Effector CD8-positive, alpha-beta T cell (primary cell): Measurements from ENCODE around the gene PGP.

Experiments
- DNase-seq: peaks from one replicate; lab custom pipeline; 2025; lab: John Stamatoyannopoulos, UW

PGP gene

DNA sequence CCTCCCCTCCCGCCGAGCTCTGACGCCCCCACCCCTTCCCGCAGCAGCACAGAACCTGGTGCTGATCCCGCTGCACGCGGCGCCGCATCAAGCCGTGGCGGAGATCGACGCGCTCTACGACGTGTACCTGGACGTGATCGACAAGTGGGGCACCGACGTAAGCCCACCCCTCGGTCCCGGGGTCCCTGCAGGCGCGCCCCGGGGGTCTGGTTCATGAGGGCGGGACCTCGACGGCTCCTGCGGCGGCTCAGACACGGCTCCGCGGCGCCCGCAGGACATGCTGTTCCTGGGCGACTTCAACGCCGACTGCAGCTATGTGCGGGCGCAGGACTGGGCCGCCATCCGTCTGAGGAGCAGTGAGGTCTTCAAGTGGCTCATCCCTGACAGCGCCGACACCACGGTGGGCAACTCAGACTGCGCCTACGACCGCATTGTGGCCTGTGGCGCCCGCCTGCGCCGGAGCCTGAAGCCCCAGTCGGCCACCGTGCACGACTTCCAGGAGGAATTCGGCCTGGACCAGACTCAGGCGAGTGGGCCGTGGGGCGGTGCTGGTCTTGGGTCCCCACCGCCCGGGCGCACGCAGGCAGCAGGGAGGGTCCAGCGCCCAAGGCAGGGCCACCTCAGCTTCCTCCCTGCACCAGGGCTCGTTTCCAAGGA, 23.0 kb upstream of the PGP start:
- no peak for DNase-seq

DNA sequence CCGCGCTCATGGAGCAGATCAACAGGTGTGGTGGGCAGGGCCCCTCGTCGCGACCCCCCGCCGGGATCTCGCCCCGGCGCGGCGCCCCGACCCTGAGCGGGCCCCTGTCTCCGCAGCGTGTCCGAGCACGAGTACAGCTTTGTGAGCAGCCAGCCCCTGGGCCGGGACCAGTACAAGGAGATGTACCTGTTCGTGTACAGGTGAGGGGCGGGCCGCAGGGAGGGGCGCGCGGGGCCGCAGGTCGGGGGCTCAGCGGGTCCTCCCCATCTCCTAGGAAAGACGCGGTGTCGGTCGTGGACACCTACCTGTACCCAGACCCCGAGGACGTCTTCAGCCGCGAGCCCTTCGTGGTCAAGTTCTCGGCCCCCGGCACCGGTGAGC, 22.5 kb upstream of the PGP start:
- DNase-seq = no peak

DNA sequence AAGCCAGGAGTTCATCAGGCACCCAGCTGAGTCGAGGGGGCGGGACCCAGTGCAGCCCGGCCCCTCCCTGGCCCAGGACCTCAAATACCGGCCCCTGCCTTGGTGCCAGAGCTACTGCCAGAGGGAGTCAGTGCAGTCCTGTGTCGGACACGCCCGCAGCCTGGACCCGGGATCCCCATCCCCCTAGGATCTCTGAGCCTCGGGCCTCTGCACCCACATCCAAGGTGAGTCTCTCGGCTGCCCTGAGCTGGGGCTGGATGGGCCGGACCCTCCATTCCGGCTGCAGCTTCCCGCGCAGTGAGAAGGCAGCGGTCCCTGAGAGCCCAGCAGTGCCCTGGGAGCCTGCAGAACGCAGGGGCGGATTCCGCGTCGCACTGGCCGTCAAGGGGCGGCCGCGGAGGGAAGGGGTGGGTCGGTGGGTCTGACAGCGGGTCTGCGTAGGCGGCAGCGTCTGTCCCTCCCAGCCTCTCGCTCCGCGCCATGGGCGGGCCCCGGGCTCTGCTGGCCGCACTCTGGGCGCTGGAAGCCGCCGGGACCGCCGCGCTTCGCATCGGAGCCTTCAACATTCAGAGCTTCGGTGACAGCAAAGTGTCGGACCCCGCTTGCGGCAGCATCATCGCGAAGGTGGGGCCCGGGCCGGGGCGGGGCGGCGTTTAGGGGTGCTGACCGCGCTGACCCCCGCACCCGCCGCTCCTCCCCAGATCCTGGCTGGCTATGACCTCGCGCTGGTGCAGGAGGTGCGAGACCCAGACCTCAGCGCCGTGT, 21.9 kb upstream of the PGP start, which contains the start of gene DNASE1L2:
DNASE1L2 (plus strand) TSS at position 108 of the 765 bp plus-strand sequence; CDS start at position 481, 373 bp downstream.
- DNase-seq = no peak

DNA sequence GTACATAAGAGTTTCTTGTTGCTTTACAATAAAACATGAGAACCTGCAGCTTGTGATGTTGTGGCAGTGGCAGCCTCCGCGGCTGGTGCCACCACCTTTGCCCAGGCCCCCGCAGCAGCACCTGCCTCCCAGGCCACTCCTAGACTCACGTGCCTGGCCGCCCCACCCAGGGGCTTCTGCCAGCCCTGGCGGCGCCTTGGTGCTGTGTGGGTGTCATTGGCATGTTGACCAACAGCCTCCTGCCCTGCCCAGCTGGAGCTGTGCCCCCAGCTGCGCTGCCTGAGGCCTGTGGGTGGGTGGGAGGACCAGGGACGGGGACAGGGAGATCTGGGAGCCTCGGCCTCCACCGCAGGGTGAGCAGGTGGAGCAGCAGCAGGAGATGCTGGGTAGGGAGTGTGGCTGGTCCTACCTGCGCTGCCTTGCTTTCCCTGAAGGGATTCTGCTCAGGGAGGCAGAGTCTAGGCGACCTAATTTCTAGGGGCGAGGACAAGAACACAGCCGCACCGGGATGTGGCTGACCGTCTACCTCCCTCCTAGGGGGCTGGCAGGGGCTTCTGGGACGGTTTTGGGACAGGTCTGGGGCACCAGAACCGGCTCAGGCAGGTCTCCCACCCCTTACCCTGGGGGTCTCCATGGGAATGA, 21.2 kb upstream of the PGP start:
- DNase-seq = no peak

DNA sequence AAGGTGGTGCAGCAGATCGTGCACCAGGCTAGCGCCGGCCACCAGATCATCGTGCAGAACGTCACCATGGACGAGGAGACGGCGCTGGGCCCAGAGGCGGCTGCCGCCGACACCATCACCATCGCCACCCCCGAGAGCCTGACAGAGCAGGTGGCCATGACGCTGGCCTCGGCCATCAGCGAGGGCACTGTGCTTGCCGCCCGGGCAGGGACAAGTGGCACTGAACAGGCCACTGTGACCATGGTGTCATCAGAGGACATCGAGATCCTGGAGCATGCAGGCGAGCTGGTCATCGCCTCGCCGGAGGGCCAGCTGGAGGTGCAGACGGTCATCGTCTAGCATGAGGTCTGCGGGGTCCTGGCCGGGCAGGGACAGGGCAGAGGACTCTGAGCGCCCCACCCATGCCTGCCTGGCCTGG, 20.6 kb upstream of the PGP start:
- DNase-seq = no peak

DNA sequence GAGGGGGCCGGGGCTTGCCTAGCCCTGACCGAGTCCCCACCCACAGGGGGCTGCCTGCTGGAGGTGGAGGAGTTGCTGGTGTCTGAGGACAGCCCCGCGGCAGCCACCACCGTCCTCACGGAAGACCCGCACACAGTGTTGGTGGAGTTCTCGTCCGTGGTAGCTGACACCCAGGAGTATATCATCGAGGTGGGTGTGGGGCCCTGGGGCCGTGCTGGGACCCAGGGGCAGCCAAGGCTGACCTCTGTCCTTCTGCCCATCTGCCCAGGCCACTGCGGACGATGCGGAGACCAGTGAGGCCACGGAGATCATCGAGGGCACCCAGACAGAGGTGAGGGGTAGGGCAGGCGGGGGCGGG, 20.2 kb upstream of the PGP start:
- no peak for DNase-seq

DNA sequence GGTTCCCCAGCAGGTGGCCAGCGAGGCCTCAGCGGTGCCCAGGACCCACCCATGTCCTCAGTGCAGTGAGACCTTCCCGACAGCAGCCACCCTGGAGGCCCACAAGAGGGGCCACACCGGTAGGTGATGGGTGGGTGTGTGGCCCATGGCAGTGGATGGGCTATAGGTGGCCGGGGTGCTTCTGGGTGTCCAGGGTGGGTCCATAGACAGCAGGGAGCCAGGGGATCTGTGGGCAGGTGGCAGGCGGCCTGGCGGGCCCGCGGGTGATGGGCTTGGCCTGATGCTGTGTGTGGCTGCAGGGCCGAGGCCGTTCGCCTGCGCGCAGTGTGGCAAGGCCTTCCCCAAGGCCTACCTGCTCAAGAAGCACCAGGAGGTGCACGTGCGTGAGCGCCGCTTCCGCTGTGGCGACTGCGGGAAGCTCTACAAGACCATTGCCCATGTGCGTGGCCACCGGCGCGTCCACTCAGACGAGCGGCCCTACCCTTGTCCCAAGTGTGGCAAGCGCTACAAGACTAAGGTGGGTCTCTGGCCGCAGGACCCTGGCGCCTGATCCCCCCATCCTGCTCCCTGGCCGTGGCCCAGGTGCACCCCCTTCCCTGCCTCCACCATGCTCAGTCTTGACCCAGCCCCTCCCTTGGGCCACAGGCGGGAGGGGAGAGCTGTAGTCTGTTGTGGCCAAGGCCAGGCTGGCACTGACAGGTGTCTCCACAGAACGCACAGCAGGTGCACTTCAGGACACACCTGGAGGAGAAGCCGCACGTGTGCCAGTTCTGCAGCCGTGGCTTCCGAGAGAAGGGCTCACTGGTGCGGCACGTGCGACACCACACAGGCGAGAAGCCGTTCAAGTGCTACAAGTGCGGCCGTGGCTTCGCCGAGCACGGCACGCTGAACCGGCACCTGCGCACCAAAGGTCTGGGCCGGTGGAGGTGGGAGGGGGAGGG, 19.5 kb upstream of the PGP start:
- DNase-seq = no peak

DNA sequence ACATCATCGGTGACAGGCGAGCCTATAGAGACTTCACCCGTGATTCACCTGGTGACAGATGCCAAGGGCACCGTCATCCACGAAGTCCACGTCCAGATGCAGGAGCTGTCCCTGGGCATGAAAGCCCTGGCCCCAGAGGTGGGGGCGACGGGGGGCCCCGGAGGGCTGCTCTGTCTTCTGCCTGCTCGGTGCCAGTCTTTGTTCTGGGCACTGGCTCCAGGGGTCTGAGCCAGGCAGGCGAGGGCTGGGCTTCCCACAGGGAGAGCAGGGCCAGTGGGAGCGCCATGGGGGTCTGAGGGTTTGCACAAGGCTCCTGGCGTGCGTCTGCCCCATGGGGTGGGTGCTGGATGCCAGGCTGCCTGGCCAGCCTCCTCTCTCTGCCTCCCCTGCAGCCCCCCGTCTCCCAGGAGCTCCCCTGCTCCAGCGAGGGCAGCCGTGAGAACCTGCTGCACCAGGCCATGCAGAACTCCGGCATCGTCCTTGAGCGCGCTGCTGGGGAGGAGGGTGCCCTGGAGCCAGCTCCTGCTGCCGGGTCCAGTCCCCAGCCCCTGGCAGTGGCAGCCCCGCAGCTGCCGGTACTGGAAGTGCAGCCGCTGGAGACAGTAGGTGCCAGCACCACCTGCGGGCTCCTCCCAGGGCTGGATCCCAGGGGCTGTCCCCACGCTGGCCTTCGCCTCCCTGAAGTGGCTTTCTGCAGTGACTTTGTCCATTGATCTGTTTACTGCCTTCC, 18.6 kb upstream of the PGP start:
- no peak for DNase-seq

DNA sequence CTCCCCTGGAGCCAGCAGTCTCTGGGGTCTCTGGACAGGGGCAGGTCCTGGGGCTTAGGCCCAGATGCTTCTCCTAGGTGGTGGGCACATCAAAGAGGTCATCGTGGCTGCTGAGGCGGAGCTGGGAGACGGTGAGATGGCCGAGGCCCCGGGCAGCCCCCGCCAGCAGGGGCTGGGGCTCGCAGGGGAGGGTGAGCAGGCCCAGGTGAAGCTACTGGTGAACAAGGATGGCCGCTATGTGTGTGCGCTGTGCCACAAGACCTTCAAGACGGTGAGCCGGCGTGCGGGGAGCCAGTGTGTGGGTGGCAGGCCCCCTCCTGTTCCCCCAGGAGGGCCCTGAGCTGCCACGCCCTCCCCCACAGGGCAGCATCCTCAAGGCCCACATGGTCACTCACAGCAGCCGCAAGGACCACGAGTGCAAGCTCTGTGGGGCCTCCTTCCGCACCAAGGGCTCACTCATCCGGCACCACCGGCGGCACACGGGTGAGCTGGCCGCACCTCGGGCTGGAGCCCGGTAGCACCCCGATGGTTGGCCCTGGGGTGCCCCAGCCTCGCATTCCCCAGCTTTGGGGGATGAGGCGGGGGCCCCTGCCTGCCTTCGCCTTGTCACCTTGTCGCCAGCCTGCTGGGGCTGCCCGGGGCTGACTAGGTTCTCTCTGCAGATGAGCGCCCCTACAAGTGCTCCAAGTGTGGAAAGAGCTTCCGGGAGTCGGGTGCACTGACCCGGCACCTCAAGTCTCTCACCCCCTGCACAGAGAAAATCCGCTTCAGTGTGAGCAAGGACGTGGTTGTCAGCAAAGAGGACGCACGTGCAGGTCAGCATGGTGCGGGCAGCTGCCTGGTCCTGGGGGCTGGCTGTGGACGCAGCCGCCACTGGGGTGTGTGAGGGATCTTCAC, 17.7 kb upstream of the PGP start:
- DNase-seq = no peak

DNA sequence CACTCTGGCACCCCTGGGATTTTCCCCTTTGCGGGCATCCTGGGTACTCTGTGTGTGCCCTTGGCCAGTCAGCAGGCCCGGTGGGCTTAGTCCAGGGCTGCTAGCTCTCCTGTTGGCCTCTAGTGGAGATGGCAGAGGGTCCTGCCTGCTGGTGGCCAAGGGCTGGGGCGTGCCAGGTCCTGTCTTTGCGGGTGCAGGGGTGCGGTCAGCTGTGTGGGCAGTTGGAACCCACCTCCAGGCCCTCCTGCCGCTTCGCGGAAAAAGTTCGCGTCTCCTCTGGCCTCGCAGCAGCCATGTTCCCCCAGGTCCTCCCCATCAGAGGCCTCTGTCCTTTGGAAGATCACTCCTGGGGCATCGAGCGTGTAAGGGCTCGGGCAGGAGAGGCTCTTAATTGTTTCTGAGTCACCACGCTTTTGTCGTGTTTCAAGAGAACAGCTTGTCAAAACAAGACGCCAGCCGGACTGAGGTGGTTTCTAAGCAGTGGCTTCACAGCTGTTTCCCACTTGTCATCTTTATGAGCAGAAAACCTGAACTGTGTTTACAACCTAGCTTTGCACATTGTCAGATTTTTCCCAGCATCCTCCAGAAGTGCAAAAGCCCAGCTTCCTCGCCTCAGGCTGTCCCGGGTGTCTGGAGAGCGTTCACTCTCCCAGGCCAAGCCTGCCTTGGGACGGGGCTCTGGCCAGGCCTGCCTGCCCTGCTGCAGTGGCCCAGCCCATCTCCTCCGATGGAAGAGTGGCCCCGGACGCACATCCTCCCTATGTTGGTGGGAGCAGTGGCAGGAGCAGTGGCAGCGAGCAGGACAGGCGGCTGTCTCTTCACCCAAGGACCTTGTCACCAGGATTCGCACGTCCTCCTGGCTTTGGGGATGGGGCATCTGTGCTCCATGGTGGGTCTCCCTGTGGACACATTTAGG, 16.6 kb upstream of the PGP start:
- DNase-seq = no peak

DNA sequence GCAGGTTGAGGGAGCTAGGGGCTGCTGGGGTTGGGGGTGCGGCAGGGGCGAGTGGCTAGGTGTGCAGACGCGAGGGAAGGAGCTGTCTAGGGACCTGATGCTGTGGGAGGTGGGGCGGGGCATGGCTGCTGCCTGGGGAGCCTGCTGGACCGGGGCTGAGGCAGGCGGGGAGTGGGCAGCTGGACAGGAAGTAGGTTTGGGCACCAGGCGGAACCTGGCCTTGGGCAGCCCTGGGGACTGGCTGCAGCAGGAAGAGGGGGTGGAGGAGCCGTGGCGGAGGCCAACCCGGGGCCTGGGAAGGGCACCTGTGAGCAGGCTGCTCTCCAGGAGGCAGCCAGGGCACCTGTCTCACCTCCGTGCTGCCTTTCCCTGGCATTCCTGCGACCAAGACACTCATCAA, 15.7 kb upstream of the PGP start:
- DNase-seq = no peak

DNA sequence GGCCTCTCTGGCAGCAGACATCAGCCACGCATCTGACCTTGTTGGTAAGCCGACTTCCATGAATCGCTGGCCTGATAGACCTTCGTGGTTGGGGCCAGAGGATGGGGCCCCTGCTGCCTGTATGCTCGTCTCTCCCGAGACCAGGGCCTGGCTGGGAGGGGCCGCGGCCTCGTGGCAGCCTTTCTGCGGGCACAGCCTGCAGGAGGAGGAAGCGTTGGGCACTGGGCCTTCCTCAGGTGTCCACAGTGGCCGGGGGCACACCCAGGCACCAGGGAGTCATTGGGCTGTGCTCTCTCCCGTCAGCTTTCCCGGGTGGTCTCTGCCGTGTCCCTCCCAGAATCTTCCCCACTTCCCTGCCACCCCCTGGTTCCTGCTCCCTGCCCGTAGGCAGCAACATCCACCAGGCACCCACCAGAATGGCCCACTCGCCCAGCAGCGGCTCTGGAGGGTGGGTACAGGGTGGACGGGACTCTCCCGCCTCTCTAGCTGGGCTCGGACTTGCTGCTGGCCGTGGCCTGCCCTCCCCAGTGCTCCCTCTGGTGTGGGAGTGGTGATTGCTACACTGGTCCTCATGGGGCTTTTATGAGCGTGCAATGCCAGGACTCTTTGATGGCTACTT, 15.1 kb upstream of the PGP start:
- DNase-seq = no peak

DNA sequence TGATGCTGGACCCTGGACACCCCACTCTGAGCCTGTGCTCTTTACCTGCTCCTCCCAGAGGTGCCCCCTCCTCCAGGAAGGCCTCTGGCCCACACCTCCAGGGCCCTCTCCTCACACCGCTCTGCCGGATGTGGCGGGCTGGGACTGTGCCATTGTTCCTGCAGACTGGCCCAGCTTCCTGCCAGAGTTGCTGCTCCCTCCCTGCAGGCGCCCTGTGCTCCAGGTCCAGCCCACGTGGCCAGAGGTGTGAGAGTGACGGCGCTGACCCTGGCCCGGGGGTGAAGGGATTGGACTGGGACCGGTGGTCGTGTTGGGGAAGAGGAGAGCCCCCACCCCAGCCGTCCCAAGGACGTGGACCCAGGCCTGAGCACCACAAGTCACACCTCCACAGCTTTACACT, 14.5 kb upstream of the PGP start:
- DNase-seq = no peak

DNA sequence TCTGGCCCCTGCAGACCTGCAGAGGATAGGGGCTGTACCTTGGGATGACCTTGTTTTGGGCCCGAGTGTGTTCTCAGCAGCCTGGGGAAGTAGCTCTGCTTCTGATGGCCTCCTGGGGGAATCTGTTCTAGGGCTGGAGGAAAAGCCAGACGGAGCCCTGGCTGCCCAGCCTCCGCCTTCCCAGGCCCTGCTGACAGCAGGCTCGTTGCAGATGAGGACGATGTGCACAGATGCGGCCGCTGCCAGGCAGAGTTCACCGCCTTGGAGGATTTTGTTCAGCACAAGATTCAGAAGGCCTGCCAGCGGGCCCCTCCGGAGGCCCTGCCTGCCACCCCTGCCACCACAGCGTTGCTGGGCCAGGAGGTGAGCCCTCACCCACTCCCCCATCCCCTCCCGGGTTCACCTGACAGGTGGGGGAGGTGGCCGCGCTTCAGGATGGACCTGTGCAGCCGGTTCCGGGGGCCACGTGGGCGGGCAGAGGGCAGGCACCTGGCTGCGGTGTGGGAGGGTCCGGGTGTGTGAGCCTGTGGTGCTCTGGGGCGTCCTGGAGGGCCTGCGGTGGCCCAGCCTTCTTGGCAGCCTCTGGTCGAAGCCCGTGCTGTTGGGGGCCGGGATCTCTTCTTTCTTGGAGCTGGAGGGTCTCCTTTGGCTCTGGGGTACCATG, 13.7 kb upstream of the PGP start:
- no peak for DNase-seq

DNA sequence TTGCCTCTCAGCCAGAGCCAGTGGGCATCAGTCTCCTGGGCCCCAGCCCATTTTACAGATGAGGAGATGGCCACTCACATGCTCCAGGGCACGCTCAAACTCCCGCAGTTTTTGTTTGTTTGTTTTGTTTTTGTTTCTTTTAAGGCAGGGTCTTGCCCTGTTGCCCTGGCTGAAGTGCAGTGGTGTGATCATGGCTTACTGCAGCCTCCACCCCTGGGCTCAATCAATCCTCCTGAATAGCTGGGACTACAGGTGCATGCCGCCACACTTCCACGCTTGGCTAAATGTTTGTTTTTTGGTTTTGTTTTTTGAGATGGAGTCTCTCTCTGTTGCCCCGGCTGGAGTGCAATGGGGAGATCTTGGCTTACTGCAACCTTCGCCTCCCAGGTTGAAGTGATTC, 12.3 kb upstream of the PGP start:
- DNase-seq = no peak

DNA sequence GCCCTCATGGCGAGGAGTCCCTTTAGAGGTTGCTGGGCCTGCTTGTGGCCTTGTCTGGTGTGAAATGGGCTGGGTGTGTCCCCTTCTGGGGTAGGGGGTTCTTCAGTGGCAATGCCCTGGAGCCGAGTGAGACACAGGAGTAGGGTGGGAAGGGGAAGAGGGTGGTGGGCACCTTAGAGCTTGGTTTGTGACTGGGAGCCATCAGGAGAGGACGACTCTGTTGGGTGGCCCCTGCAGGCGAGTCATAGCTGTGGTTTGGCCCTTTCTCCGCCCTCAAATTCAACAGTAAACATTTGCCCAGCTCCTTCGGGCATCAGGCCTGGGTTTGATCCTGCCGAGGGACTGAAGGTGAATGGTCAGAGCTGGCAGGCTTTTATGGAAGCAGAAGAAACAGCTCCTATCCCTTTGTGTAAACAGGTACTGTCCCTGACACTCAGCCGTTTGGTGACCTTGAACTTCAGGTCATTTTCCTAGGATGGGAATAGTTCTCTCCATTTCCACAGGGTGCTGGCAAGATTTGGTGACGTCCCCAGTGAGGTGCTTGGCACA, 11.7 kb upstream of the PGP start:
- no peak for DNase-seq

DNA sequence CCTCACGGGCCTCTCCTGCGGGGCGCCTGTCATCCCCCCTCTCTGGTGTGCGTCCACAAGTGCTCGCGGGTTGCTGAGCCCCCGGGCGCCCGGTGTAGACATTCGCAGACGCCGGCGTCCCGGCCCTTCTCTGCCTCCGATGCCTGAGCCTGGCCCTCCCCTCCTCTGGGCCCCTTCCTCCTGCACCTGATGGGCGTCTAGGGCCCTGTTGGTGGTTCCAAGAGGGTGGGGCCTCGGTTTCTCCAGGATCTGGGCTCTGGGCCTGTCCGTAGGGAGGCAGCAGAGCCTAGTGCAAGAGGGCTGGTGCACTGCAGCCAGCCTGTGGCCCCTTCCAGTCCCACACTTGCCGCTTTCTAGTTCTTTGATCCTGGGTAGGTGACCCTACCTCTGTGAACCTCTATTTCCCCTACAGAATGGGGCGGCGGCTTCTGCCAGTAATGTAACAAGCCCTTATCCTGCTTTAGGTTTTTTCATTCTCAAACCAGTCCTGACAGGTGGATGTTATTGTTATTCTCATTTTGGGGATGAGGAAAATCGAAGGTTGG, 9.4 kb upstream of the PGP start:
- no peak for DNase-seq
